GM10847 (cell line): ENCODE measurements around the gene TPK1.

ENCODE experiments used
- POLR2A ChIP-seq: IDR thresholded peaks from 2 replicates; pipeline ENCODE4 v1.6.1; 2011; ENCODE audit not compliant: insufficient read length; ENCODE audit errors: extremely low read depth

Gene TPK1

DNA sequence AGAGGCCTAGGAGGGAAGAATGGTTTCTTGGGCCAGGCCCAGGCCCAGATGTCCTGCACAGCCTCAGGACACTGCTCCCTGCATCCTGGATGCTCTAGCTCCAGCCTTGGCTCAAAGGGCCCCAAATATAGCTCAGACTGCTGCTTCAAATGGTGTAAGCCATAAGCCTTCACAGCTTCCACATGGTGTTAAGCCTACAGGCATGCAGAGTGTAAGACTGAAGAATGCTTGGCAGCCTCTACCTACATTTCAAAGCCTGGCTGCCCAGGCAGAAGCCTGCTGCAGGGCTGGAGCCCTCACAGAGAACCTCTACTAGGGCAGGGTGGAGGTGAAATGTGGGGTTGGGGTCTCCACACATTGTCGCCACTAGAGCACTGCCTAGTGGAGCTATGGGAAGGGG is 118.1 kb downstream of the TPK1 start:
- no peak for TF ChIP-seq POLR2A

DNA sequence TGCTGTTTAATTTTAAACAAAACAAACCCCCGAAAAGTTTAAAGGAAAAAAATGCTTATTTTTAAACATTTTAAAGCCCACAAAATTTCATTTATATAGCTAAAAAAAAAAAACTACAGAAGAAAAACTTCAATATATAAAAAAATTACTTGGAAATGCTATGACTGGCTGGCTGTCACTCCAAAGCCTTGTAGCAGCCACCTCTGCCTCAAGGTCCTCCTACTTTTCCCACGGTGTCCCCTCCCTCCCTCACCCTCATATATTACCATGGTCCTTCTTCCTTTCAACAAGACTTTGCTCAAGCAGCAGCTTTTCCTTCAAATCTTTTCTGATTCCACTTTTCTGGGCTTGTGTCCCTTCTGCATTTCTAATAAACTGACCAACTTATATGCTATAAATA is 122.0 kb downstream of the TPK1 start:
- TF ChIP-seq POLR2A: no peak

DNA sequence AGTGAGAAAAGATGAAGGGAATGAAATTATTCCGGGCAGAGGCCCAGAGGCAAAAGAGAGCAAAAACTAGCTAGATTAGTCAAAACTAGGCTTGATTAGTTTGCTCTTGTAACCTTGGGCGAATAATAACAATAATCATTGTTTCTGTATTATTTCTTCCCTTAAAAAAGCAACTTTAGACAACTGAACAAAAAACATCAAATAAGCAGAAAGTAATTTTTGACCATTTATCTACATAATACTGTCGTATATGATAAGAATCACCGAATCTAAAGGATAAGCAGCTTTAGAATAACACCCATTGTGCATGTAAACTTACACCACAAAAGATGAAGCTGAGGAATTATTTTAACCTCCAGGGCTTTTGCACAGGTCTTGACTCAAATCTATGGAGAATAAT is 125.1 kb downstream of the TPK1 start:
- TF ChIP-seq POLR2A: no peak

DNA sequence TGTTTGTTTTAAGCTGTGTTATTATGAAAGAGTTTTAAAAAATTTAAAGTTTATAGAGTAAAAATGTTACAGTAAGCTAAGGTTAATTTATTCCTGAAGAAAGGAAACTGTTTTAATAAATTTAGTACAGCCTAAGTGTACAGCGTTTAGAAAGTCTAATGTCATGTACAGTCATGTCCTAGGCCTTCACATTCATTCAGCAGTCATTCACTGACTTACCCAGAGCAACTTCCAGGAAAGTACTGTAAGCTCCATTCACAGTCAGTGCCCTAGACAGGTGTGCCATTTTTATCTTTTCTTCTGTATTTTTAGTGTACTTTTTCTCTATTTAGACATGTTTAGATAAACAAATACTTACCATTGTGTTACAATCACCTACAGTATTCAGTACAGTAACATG is 126.8 kb downstream of the TPK1 start:
- no peak for TF ChIP-seq POLR2A

DNA sequence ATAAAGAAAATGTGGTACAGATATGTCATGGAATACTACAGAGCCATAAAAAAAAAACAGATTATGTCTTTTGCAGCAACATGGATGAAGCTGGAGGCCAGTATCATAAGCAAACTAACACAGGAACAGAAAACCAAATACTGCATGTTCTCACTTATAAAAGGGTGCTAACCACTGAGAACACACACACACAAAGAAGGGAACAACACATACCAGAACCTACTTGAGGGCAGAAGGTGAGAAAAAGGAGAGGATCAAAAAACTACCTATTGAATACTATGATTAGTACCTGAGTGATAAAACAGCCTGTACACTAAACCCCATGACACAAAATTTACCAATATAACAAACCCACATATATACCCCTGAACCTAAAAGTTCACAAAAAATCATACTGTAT is 144.6 kb downstream of the TPK1 start:
- no peak for TF ChIP-seq POLR2A

DNA sequence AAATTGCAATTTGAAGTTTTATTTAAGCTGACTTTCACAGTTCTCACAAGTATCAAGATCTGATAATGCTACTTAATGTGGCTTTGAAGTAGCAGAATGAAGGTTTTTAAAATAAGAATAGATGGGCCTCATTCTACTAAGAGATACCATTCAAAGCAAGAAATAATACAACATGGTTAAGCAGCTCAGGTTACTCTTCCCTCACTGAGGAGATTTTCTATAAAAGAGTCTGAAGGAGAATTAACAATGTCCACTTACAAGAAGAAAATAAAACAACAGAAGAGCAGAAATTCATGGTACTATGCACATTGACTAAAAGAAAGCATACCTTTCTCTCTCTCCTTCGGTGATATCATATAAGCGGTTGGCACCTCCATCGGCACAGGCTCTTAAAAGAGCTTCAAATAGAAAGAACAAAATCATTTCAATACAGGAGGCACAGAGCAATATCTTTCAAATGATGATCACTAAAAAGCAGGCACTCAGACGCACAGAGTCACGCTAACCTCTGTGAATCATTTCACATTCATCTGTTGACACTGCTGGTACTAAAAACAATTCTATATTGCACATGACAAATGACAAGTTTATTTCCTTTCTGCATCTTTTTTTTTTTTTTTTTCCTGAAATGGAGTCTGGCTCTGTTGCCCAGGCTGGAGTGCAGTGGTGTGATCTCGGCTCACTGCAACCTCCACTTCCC is 153.1 kb downstream of the TPK1 start:
- no peak for TF ChIP-seq POLR2A

DNA sequence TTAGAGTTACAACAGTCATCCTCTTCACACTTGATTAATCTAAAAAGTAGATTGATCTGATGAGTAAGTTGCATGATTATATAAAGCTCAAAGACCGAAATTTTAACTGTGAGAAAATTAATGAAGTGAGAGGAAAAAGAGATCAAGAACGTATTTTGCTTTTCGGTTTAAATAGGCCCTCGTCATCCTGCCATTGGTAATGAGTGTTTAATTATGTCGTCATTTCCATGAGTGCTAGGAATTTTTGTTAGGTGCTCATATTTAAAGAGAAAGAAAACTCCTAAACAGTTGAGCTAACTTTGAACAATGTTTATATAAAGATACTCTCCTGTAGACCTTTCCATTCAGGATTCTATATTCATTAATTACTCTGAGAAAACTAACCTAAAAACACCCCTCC is 159.4 kb downstream of the TPK1 start:
- TF ChIP-seq POLR2A: no peak

DNA sequence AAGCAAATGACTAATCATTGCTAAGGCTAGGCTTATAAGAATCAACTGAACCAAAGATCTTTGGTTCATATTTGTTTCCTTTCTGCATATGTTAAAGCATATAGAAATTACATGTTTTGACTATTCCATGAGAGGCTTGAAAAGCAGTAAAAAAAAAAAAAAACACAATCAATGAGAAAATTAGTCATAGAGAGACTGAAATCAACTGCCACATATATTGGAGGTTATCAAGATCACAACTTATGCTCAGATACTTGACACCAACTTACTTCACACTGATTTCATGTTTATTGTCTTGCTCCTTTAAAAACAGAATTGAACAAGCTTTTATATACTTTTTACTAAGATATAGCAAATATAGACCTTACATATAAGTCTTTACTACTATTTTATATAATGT is 161.3 kb downstream of the TPK1 start:
- no peak for TF ChIP-seq POLR2A

DNA sequence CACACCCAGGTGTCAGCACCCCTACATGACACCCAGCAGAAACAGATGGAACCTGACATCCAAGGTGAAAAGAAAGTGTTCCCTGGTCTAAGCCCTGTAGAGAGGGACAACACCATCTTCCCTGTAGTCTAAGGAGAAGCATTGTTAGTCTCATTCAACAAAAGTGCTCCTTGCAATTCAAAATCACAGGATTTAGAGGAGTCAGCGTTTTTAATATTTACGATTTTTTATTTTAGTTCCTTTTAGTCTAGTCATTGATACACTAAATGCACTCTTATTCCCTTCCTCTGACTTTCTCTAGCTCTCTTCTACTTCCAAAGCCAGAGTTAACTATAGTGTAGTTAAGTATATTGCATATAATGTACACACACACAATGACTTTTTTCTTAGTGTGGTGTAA is 163.0 kb downstream of the TPK1 start:
- no peak for TF ChIP-seq POLR2A

DNA sequence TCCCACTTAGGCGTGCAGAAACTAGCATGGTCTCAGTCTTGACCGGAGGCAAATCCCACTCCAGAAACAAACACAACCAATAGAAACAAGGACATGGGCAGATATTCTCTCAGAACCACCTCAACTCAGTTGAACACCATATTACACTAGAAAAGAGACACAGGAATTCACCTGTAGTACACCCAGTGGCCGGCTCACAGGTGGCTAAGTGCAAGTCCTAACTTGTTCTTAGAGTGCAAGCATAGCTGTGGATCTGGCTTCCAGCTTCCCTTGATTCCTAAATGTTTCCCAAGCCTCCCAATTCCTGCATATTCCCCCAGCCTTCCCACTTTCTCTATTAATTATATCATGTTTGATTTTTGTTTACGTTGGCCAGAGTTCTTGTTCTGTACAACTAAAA is 164.4 kb downstream of the TPK1 start:
- TF ChIP-seq POLR2A: no peak

DNA sequence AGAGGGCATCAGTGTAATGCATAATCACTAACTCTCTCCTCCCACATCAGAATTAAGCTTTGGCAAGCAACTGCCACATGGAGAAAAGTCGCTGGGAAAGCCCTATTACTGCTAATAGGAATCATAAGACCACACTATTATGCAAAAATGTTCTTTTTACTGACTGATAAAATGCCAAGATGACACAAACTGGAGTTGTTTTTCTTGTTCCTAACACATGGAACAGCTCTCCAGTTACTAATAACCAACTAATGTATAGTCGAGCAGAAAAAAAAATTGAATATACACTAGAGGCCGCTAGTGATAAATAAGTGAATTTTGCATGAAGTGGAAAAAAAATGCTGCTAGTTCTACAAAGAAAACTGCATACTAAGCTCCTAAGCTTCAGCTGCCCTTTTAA is 165.6 kb downstream of the TPK1 start:
- no peak for TF ChIP-seq POLR2A

DNA sequence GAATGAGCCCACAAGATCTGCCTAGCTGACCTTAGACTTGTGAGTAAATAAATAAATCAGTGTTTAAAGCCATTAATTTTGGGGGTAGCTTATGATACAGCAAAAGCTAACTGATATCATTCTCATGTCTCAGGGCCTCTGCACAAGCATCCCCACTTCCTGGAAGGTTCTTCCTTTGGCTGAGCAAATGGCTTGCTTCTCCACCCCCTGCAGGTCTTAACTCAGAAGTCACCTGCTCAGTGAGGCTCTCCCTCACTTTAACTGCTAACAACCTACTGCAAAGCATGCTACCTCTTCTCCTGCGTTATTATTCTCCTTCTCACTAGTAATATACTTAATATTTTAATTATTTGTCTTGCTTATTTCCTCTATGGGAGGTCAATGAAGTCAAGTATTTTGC is 167.3 kb downstream of the TPK1 start:
- TF ChIP-seq POLR2A: no peak

DNA sequence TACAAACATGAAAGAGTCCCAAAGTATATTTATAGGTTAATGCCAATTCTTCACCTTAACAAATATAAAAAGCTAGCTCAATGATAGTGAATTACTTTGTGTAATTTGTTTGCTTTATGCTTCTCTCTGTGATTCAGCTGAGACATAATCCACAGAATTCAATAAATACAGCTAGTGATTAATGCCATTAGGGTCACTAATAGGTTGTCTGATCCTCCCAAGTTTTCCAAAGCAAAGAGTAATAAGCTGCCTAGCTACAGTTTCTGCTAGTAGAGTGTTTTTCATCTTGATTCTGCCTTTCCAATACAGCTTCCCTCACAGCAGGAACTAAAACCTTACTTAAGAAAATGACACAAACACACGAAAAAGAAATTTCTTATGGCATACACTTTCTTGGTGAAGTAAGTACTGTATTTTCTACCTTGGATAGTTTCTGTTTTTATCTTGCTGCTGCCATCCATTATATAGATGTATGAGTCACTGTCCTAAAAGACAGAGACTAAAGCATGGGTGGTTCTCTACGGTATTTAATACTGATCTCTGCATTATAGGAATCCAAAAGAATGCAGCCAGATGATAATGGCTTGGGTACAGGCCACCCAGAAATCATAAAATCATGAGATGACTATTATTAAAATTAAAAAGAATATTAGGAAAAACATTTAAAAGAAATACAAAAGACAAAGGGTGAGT is 170.0 kb downstream of the TPK1 start:
- TF ChIP-seq POLR2A: no peak

DNA sequence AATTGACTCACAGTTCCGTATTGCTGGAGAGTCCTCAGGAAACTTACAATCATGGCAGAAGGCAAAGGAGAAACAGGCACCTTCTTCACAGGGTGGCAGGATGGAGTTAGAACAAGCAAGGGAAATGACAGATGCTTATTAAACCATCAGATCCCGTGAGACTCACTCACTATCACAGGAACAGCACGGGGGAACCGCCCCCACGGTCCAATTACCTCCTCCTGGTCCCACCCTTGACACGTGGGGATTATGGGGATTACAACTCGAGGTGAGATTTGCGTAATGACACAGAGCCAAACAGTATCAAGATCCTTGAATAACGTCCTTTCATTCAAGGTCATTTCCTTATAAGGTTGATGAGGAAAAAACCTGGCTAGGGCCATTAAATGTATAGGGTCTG is 176.6 kb downstream of the TPK1 start:
- no peak for TF ChIP-seq POLR2A

DNA sequence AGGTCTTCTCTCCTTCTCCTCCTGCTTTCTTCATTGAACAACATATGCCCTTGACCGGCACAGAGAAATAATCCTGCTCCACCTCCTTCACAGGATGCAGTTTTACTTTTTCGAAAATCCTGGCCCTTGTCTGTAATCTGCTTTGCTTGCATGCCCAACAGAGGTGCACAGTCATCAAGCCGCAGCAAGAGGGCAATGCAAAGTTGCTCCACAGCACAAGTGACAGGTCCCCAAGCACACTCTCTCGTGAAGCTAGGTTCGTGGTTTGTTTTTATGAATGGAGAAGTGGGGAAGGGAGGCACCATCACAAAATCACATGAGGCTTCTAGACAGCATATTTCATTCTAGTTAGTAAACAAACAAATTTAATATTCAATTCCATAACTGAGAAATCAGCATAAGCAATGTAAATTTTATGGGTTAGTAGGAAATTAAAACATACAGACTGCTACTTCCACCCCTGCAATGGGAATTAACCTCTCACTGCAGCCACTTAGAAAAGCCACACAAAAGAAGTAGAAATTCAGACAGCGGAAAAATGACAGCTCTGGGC is 178.8 kb downstream of the TPK1 start:
- no peak for TF ChIP-seq POLR2A

DNA sequence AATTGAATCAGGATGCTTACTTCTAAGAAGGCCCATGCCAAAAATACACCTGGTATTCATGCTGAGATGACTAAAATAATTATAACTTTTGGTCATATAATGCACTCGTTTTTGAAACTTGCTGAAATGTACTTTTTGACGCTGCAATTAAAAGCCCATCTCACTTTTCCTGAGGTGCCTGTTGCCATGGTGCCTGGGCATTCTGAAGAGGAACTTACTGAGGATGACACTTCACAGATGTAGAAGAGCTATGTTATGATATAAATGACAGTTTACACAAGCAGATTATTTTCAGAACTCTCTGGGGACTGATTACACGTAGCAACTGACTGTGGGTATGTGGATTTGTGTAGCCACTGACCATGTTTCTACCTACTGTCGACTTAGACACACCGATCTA is 182.4 kb downstream of the TPK1 start:
- no peak for TF ChIP-seq POLR2A

DNA sequence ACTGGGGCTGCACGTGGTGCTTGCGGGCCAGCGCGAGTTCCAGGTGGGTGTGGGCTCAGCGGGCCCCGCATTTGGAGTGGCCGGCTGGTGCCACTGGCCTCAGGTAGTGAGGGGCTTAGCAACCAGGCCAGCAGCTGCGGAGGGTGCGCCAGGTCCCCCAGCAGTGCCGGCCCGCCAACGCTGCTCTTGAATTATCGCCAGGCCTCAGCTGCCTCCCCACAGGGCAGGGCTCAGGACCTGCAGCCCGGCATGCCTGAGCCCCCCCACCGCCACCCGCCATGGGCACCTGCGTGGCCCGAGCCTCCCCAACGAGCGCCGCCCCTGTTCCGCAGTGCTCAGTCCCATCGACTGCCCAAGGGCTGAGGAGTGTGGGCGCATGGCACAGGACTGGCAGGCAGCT is 185.4 kb downstream of the TPK1 start:
- TF ChIP-seq POLR2A: no peak
